ENCODE results near the gene BEST1. TPM values are rescaled to one million over a fixed set of nuclear protein-coding genes. Genes with fewer than 3 reads are reported as not detected.

BEST1 gene
- total RNA-seq, 1 experiment from 2014 or later = 50.6 TPM

DNA sequence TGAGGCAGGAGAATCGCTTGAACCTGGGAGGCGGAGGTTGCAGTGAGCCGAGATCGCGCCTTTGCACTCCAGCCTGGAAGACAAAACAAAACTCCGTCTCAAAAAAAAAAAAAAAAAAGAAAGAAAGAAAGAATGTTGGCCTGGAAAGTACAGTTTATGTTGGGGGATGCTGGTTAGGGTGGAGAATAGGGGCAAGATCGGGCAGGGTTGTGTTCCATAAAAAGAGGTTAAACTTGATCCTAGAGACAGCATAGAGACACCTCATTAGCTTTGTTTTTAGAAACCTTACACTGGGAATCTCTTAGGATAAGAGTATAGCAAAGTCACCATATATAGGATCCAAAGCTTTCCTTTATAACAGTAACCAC lies 19.2 kb downstream of the BEST1 start:
- in situ Hi-C loops (cut with HindIII; ENCODE audit: low pct_unique_long_range_greater_than_20kb, low sequenced_read_pairs) = no loop called here
- no peak for DNase-seq (ENCODE audit: low read depth, low spot score)

DNA sequence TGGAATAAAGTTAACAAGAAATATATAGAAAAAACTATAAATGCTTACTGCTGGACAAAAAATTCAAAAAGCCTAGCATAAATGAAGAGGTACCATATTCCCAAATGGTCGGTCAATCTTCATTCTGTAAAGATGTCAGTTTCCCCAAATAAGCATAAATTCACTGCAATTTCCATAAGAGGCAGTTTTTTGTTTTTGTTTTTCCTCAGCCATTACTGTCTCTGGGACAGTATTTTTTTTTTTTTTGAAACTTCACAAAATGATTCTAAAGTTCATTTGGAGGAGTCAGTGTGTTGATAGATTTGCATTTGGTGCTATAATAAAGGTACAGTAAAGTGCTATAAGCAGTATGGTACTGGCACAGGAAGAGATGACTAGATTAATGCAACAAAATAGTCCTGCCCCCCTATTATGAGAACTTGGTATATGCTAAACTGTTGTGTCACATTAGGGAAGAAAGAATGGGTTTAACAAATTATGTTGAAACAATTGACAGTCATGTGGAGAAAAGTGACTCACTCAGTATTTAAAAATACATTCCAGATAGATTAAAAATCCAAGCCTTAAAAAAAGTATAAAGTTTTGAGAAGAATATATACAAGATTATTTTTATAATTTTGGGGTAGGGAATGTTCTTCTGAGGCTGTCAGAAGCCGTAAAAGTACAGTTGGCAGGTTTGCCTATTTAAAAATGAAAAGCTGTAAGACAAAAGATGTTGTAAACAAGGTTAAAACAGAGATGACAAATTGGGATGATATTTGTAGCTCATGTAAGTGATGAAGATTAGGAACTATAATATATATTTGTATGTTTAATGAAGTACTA lies 19.9 kb downstream of the BEST1 start:
- in situ Hi-C loops (cut with HindIII; ENCODE audit: low pct_unique_long_range_greater_than_20kb, low sequenced_read_pairs) = no loop called here
- peak; percentile 29 for DNase-seq (ENCODE audit: low read depth, low spot score)

DNA sequence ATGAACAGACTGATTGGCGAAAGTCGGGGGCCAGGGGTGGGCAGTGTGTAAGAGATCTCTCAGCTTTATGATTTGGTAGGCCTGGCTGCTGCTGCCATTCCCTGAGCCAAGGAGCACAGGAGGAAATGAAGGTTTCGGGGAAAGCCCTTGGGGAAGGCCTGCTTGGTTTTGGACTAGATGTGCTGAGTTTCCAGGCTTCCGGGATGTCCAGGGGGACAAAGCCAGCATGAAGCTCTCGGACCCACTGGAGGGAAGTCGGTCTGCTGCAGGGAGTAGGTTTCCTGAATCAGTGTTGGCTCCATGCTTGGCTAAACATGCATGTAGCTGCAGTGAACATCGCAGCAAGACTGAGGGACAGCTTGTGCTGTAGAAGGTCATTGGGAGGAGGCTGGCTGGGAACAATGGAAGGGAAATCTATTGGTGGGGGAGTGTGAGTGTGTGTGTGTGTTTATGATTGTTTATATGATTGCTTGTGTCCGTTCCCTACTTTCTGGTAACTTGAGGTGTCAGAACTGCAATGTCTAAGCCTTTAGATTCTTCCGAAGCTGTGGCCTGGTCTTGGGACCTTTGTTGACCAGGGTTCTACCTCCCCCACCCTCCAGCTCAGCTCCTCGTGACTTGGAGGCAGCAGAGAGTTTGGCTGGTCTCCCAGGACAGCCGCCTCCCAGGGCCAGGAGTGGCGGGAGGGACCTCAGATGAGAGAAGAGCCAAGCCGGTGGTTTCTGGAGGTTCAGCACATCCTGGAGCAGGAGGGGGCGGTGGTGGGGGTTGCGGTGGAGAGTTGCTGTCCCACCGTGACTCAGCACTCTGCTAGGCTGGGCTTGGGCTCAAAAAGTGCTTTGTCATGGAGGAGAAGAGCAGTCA lies 21.3 kb downstream of the BEST1 start:
- DNase-seq (ENCODE audit: low read depth, low spot score) = peak; percentile 95
- in situ Hi-C loops (cut with HindIII; ENCODE audit: low pct_unique_long_range_greater_than_20kb, low sequenced_read_pairs) = no loop called here

DNA sequence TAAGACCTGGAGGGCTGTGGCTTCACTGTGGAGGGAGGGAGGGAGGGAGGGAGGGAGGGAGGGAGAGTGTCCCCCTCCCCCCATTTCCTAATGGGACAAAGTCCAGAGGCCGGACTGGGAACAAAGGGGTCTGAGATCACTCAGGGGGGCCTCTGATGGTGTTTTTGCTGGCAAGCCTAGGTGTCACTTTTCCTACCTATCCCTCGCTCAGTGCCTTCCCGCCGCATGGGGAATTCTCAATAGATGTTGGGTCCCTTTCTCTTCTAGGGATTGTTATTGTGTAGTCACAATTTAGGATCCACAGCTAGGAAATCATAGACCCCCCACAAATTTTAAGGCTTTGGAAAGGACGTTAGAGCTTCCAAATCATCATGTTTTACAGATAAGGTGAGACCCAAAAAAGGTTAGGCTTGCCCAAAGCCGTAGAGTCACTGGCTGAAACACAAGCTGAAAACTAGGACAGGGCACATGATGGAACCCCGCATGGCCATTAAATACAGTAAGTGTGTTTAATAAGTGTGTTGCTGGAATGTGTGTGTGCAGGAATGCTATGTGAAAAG lies 22.0 kb downstream of the BEST1 start:
- peak; percentile 25 for DNase-seq (ENCODE audit: low read depth, low spot score)
- in situ Hi-C loops (cut with HindIII; ENCODE audit: low pct_unique_long_range_greater_than_20kb, low sequenced_read_pairs) = no loop called here

DNA sequence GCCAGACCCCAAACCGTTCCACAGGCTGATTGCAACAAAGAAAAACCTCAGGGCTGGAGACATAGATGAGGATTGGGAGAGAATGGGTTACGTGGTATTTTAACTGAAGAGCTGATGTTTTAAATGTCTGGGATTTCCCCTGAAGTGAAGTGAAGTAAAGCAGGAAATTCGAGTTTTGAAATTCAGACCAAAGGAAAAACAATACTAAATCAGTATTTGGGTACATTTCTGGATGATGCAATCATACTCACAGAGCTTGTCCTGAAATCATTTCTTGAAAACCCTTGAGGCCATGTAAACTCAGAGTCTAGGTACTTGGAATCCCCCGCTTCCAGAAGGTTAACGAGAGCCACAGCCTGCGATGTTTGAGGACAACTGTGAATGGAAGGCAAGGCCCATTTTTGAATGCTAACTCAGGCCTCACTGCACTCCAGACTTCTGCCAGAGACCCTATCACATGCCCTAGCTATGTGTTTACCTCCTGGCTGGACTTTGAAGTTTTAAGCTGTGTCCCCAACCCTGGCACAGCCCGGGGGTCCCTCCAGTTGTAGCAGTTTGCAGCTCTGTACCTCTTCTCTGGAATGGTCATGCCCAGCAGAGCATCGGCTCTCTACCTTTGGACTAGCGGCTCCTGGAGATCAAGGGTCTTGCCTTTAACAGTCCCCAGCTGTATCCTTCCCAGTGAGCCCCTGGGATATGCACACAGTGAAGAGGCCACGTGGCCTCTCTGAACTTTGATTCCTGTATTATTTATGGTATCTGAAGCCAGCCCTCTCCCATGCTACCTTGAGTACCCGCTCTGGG lies 22.7 kb downstream of the BEST1 start:
- peak; percentile 23 for DNase-seq (ENCODE audit: low read depth, low spot score)
- in situ Hi-C loops (cut with HindIII; ENCODE audit: low pct_unique_long_range_greater_than_20kb, low sequenced_read_pairs) = no loop called here

DNA sequence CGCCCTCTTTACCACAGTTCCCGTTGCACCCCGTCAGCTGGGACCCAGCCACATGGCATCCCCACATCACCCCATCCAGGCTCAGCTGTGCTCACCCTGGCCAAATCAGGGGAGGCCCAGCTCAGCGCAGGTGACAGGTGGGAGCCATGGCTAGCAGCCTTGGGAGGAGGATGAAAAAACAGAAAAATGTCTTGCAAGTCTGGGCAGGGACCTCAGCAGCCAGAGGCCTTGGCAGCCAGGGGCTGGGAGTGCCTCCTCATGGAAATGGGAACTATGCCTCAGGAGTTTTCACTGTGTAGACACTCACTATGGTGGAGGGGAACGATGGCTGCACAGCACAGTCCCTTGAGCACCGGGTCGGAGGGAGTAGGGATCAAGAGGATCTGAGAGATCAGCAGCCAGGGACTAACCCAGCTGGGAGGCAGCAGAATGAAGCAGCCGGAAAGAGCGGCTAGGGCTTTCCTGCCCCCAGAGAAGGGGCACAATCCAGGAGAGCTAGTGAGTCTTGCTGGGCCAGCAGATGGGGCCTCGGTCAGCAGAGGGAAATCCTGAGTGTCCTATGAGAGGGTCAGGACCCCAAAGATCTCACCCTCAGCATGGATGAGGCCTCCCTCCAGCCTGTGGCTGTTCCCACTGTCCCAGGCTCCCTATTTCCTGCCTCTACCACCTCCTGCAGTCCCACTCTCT lies 23.5 kb downstream of the BEST1 start:
- in situ Hi-C loops (cut with HindIII; ENCODE audit: low pct_unique_long_range_greater_than_20kb, low sequenced_read_pairs) = no loop called here
- no peak for DNase-seq (ENCODE audit: low read depth, low spot score)

DNA sequence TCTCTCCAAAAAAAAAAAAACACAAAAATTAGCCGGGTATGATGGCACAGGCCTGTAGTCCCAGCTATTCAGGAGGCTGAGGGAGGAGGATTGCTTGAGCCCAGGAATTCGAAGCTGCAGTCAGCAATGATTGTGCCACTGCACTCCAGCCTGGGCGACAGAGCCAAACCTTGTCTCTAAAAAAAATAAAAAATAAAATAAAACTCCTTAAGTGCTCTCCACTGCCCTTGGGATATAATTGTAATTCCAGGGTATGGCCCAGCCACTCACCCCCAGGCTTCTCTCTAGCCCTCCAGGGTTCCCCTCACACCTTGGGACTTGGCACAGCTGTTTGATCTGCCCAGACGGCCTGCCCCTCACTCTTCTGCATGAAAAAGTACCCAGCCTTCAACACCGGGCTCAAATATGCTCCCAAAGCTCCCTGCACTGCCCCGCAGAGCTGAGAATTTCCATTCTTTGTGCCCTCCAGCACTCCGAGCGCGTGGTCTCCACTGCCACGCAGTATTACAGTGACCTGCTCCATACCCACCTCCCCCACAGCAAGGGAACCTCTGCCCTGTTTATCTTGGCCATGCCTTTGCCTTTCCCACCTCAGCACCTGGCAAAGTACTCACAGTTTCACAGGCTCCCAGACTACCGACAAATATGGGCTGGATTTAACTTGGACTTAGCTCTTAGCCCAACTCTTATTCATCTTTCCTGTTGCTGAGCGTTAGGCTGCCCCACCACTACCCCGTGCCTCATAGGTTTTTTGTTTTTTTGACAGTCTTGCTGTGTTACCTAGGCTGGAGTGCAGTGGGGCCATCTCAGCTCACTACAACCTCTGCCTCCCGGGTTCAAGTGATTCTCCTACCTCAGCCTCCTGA lies 24.8 kb downstream of the BEST1 start:
- no peak for DNase-seq (ENCODE audit: low read depth, low spot score)
- in situ Hi-C loops (cut with HindIII; ENCODE audit: low pct_unique_long_range_greater_than_20kb, low sequenced_read_pairs) = no loop called here

DNA sequence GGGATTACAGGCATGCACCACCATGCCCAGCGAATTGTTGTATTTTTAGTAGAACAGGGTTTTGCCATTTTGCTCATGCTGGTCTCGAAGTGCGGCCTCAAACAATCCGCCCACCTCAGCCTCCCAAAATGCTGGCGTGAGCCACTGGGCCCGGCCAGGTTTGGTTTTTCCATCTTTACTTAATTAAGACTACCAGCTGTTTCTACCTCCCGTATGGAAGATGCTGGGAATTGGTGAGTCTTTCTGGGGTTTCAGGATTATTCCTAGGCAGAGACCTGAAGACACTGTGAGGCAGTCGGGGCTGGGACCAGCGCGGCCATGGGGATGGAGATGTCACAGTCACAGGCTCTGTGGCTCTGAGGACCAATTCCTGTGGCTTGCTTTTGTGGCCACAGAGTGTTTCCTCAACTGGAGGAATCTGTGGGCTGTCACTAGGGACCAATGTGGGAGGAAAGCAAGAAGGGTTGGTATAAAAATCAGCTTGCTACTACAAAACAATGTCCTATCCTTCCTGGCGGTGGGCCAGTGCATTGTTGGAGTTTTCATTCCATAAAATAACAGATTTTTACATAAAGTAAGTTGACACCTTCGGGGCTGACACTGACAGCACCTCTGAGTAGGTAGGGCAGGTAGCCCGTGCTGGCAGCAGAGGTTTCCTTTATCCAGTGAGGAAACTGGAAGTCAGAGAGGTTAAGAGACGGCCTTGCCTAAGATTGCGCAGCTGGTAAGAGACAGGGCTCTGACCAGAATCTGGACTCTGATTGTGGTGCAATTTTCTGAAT lies 25.7 kb downstream of the BEST1 start:
- no peak for DNase-seq (ENCODE audit: low read depth, low spot score)
- in situ Hi-C loops (cut with HindIII; ENCODE audit: low pct_unique_long_range_greater_than_20kb, low sequenced_read_pairs) = no loop called here

DNA sequence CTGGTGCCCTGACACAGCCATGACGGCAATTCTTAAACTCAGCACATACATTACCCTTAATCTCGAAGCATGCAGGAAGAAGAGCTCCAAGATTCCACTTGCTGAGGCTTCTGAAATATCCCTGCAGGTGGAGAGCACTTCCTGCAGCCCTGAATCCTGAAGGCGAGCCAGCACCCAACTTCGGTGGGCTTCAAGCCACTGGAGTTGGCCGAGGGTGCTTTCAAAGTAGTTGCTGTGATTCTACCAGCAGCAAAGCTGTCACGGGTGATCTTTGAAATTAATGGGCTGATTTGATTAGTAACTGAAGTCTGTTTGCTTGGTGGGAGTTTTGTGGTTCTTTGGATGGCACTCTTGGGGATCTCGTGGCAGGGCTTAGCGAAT lies 26.3 kb downstream of the BEST1 start:
- in situ Hi-C loops (cut with HindIII; ENCODE audit: low pct_unique_long_range_greater_than_20kb, low sequenced_read_pairs) = no loop called here
- DNase-seq (ENCODE audit: low read depth, low spot score) = no peak

DNA sequence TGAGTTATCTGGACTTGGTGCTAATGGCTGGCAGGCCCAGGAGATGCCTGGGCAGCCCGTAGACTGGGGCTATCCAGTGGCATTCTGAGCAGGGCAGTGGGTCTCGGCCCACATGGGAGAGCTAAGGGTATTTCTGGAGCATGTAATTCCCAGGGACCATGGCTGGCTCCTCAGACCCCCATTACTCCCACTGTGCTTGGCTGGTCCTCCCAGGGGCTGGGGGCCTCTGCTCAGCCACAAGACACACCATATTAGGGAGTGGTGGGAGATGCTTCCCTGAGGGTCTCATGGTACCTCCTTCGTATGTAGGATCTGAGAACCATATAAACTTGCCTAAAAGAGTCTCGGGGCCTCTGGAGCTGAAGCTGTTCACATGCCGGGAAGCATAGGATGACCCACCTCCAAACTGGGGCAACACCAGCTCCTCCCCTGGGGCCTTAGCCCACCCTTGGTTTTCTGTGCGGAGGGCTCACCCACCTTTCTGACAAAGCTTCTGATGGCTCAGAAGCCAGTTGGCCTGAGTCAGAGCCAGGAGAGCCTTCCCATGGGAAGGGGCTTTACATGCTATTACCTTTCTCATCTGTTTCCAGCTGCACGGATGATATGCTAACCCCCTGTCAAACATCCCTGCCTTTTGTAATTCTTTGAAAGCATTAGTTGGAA lies 26.8 kb downstream of the BEST1 start:
- in situ Hi-C loops (cut with HindIII; ENCODE audit: low pct_unique_long_range_greater_than_20kb, low sequenced_read_pairs) = no loop called here

DNA sequence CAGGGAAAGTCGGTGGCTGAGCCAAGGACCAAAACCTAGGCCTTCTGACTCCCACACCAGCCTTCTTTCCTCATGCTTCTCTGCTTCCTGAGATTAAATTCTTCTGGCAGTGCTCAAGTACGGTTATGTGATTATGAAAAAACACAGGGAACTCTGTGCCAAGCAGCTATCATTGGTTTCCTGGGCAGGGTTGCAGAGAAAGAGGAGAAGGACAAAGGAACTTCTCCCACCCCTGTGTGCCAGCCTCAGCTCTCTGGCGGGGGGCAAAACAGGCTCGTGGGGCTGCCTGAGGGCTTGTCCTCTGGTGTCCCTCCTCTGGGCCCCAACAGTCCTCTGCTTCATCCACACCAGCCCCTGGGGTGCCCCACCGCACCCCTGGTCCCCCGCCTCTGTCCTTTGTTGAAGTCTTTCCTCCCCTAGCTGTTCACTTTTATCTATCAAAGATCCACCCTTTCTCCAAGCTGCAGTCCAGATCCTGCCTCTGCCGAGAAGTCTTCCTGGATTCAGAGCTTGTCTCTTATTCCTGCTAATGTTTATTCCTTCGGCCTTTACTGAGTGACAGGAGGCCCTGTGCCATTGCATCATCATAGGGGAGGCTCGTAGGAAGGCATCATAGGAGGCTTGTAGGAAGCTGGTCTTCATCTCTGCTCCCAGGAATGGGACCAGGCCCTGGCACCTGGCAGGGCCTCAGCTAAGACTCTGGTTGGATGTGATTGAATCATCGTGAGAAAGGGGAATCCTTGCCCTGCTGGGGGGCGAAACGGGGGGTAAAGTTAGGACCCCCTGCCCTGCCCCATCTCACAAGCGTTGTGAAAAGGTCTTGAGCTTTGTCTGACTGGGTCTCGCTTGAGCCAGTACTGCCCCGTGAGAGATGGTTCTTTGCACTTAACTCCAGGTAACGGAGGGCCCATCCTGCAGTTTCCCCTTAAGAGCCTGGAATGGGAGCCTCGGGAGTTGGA lies 28.8 kb downstream of the BEST1 start:
- no peak for DNase-seq (ENCODE audit: low read depth, low spot score)
- in situ Hi-C loops (cut with HindIII; ENCODE audit: low pct_unique_long_range_greater_than_20kb, low sequenced_read_pairs) = no loop called here

More for the DNA sequence above, 26.8 kb downstream of the BEST1 start:
- DNase-seq (ENCODE audit: low read depth, low spot score) = no peak

DNA sequence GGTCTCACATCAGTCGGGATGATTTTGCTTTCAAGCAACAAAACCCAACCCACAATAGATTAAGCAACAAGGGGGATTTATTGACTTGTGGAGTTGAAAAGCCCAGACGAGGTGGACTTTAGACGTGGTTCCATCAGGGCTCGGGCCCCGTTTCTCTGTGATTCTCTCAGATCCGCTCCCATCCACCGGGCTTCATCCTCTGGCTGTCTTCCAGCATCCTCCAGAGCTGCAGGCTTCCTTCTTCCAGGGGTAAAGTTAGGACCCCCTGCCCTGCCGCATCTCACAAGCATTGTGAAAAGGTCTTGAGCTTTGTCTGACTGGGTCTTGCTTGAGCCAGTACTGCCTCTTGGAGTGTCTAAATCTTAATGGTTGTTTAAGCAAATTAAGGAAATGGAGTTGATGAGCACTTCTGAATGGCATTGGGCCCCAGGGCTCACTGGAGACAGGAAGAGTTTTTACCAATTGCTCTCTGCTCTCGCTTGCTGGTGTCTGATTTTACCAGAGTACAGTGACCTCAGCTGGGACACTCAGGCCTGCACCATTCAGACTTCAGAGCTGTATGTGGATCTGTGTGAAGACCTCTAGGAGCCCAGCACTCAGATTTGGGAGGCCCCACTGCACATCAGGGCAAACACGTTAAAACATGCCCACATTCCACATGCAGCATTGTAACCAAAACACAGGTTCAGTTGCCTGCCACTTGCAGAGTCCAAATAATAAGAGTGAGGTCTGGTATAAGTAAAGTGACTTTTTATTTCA lies 30.8 kb downstream of the BEST1 start:
- no peak for DNase-seq (ENCODE audit: low read depth, low spot score)
- in situ Hi-C loops (cut with HindIII; ENCODE audit: low pct_unique_long_range_greater_than_20kb, low sequenced_read_pairs) = no loop called here

DNA sequence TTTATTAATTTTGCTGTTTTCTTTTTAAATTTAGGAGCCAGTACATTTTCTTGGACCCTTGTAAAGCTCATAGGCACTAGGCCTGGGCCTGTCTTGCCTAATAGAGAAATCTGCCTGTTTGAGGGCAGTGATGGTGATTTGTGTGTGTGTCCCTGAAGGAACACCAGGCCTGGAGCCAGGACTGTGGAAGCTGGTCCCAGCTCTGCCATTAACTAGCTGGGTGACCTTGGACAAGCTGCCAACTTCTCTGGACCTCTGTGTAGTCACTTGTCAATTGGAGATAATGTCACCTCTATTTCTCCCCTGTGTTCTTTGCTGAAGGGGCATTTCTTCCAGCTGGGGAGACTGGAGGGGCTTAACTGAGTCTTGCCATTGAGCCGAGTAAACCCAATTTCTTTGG lies 33.3 kb downstream of the BEST1 start:
- DNase-seq (ENCODE audit: low read depth, low spot score) = no peak
- in situ Hi-C loops (cut with HindIII; ENCODE audit: low pct_unique_long_range_greater_than_20kb, low sequenced_read_pairs) = no loop called here

DNA sequence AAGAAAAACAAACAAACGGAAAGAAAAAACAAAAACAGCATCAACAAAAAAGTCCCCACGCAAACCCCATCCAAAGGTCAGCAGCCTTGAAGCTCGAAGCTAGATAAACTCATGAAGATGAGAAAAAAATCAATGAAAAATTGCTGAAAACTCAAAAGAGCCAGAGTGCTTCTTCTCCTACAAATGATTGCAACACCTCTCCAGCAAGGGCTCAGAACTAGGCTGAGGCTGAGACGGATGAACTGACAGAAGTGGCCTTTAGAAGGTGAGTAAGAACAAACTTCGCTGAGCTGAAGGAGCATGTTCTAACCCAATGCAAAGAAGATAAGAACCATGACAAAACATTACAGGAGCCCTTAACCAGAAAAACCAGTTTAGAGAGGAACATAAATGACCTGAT lies 35.7 kb downstream of the BEST1 start:
- in situ Hi-C loops (cut with HindIII; ENCODE audit: low pct_unique_long_range_greater_than_20kb, low sequenced_read_pairs) = no loop called here
- DNase-seq (ENCODE audit: low read depth, low spot score) = no peak
